GM18526 (cell line): ENCODE data around the gene SLC12A9.

ENCODE experiments used
- POLR2A ChIP-seq: IDR thresholded peaks from 3 replicates; pipeline ENCODE4 v1.6.1; 2011; ENCODE audit not compliant: insufficient read length; ENCODE audit errors: extremely low read depth

Gene SLC12A9

GRCh38 chr7:100852048-100852872 is at the start of gene SLC12A9:
Gene SLC12A9 (plus strand): TSS chr7:100852713. CDS start chr7:100854198, 1,485 bp downstream.
- TF ChIP-seq POLR2A = peak; percentile 39

- TF ChIP-seq POLR2A = no peak
These were observed 49.6 kb upstream of the SLC12A9 start for GRCh38 chr7:100802951-100803350.

- TF ChIP-seq POLR2A = peak; percentile 15
These were observed 48.9 kb upstream of the SLC12A9 start for GRCh38 chr7:100803398-100804161.

GRCh38 chr7:100804681-100805431 is 47.7 kb upstream of the SLC12A9 start:
- no peak for TF ChIP-seq POLR2A

GRCh38 chr7:100806276-100806675 is 46.2 kb upstream of the SLC12A9 start:
- no peak for TF ChIP-seq POLR2A

DNA sequence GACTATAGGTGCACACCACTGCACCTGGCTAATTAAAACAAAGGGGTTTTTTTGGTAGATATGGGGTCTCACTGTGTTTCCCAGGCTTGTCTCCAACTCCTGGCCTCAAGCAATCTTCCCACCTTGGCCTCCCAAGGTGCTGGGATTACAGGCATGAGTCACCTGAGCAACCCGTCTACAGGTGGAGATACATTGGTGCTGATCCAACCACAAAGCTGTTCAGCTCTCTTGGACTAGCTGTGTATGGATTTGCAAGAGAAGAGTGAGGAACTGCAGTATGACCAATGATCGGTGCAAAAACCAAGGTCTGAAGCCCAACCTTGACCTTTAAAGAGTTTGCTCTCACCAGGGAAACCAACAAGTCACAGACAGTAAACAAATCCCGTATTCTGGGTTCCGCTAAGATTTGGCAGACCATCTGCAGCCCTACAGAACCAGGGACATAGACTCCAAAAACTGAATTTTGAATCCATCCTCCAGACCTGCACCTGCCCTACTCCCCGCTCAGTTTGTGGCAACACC is 44.1 kb upstream of the SLC12A9 start:
- no peak for TF ChIP-seq POLR2A

GRCh38 chr7:100811480-100811879 is 41.0 kb upstream of the SLC12A9 start:
- TF ChIP-seq POLR2A = no peak

GRCh38 chr7:100812729-100813128 is 39.8 kb upstream of the SLC12A9 start:
- TF ChIP-seq POLR2A = no peak

GRCh38 chr7:100817097-100817496 is 35.4 kb upstream of the SLC12A9 start:
- TF ChIP-seq POLR2A = no peak

- no peak for TF ChIP-seq POLR2A
These were observed 34.1 kb upstream of the SLC12A9 start for GRCh38 chr7:100818366-100818765.

DNA sequence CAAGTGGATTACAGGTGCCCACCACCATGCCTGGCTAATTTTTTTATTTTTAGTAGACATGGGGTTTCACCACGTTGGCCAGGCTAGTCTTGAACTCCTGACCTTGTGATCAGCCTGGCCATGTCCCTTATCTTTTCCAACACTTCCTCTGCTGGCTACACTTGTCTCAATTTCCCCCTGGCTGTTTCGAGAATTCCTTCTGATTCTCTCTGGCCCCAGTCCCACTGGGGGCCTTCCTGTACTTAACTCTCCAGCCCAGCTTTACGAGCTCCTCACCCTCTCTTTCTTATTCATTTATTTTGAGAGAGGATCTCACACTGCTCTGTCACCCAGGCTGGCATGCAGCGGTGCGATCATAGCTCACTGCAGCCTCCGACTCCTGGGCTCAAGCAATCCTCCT is 33.7 kb upstream of the SLC12A9 start:
- no peak for TF ChIP-seq POLR2A

DNA sequence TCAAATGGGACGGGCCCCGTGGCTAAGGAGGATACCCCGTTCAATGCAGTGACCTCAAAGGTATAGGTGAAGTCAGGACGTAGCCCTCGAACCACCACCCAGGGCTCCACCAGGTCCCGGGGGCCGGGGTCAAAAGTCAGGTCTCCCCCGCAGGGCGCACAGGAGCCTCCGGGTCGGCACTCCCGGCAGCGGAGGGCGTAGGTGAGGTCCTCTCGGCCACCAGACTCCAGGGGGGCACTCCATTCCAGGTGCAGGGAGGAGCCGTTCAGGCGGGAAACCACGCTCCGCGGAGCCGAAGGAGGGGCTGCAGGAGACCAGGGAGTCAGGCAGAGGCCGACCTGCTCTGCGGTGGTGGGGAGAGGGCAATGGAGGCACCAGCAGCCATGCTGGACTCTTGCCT is 32.9 kb upstream of the SLC12A9 start:
- TF ChIP-seq POLR2A = no peak

DNA sequence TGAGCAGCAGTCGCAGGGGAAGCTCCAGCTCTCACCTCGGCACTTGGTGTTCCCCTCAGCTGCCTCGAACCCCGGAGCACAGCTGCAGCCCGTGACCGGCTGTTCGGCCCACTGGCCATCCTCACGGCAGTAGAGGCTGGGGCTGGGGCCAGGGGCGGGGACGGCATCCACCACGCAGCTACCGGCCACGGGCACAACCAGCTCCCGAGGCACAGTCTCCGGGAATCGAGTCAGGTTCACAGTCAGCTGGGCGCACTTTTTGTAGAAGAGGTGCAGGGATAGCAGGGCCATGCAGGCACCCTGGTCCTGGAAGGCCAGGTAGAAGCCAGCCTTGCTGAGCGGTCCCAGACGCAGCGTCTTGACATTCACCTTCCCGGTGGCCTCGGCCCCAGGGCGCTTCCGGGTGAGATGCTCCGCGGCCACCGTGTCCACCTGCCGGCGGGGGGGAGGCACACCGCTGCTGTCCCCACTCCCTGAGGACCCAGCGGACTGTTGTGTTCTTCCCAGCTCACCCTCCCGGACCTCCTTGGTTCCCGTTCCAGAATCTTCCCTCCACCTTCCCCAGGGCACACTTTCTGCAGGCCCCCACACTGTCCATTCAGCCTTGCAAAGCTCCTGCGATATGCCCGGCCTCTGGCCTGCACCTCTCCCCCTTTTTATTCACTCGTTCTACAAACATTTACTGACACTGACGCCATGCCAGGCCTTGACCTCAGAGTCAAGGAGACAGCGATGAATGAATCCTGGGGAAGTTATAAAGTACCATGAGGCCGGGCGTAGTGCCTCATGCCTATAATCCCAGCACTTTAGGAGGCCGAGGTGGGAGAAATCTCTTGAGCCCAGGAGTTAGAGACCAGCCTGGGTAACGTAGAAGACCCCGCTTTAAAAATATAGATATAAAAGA is 30.0 kb upstream of the SLC12A9 start:
- no peak for TF ChIP-seq POLR2A

DNA sequence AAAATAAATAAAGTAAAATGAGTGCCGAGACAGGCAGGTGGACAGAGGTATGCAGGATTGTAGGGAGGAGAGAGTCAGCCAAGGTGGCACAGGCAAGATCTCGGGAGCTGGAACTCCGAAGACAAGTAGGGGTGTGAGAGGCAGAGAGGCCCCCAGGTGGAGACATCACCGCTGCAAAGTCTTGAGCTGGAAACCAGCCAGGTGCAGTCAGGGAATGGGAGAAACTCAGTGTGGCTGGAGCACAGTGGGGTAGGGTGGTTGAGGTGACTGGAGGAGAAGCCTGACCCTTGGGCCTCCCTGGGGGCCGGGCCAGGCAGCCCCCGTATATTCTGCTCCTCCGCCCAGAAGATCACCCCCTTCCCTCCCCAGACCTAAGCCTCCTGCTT is 29.4 kb upstream of the SLC12A9 start:
- TF ChIP-seq POLR2A = no peak

DNA sequence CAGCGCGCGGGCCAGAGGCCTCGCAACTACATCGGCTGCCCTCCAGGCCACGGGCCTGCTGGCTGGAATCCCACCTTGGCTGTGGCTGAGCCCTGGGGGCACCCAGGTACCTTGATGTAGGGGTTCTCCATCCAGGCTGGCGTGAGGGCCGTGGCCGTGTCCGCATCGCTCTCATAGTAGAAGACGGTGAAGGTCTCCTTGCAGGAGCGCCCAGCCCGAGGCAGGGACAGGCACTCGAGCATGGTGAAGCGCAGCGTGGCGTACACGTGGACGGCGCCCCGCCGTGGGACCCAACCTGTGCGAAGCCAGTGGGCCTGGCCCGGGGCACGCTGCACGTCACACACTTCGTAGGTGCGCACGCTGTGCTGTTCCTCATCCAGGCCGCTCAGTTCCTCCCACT is 29.0 kb upstream of the SLC12A9 start:
- TF ChIP-seq POLR2A = no peak
